Body of pancreas (tissue), 4 donors: ENCODE measurements around the gene LGALS1.

Experiments used
- CTCF ChIP-seq, 7 experiments: fragments of 450-650 bp in 4 of 7; fragments of 200-600 bp in 3 of 7; sonication (generic) in 3 of 7; IDR thresholded peaks; one replicate each; pipeline ENCODE4 v1.5.1; 2016 to 2019; ENCODE audit warnings: antibody characterized with exemption in 7 of 7
- POLR2A ChIP-seq, 3 donors: fragments of 450-650 bp; IDR thresholded peaks; one replicate each; pipeline ENCODE4 v1.6.1; 2016; ENCODE audit warnings: antibody characterized with exemption in 3 of 3, mild to moderate bottlenecking in 2 of 3

GRCh38 chr22:37711490-37711889, 36.1 kb downstream of the LGALS1 start:
- TF ChIP-seq CTCF (IDR thresholded peaks at IDR 0.05) (no peak), POLR2A (IDR thresholded peaks at IDR 0.05) (no peak)
